GM19328 (cell line): Measurements from ENCODE around the gene PPCDC.
A peak's percentile ranks its signal among the peaks of the same experiment; 100 is the strongest.

Experiments
- ATAC-seq: cut with Tn5 transposase; IDR thresholded peaks from one replicate; pipeline ENCODE4 v1.9.1; 2021; ENCODE audit warnings: mild to moderate bottlenecking, moderate library complexity; ENCODE audit not compliant: unreplicated experiment

Gene PPCDC

GRCh38 chr15:75043509-75044257 is 20.3 kb downstream of the PPCDC start:
- peak; percentile 38 for ATAC-seq

- ATAC-seq = no peak
Observed at GRCh38 chr15:75044258-75044878, 21.0 kb downstream of the PPCDC start.

GRCh38 chr15:75045332-75046015 is 22.1 kb downstream of the PPCDC start:
- no peak for ATAC-seq

GRCh38 chr15:75048394-75048793 is 25.0 kb downstream of the PPCDC start:
- ATAC-seq = no peak

- ATAC-seq = no peak
Observed at GRCh38 chr15:75049392-75049791, 26.0 kb downstream of the PPCDC start.

- ATAC-seq = no peak
Observed at GRCh38 chr15:75050283-75050682, 26.9 kb downstream of the PPCDC start.

- no peak for ATAC-seq
Observed at GRCh38 chr15:75051191-75051608, 27.8 kb downstream of the PPCDC start.

GRCh38 chr15:75051711-75052110 is 28.3 kb downstream of the PPCDC start:
- no peak for ATAC-seq

- no peak for ATAC-seq
Observed at GRCh38 chr15:75052972-75053747, 29.8 kb downstream of the PPCDC start.

- ATAC-seq = no peak
Observed at GRCh38 chr15:75053748-75054125, 30.3 kb downstream of the PPCDC start.

GRCh38 chr15:75054172-75054897 is 30.9 kb downstream of the PPCDC start:
- no peak for ATAC-seq

GRCh38 chr15:75056036-75056435 is 32.6 kb downstream of the PPCDC start:
- ATAC-seq = no peak

- no peak for ATAC-seq
Observed at GRCh38 chr15:75058127-75058905, 34.9 kb downstream of the PPCDC start.

GRCh38 chr15:75059607-75060006 is 36.2 kb downstream of the PPCDC start:
- ATAC-seq = no peak

- no peak for ATAC-seq
Observed at GRCh38 chr15:75061272-75061671, 37.9 kb downstream of the PPCDC start.

- ATAC-seq = no peak
Observed at GRCh38 chr15:75062706-75063105, 39.3 kb downstream of the PPCDC start.

- no peak for ATAC-seq
Observed at GRCh38 chr15:75063338-75063737, 39.9 kb downstream of the PPCDC start.

- ATAC-seq = no peak
Observed at GRCh38 chr15:75063889-75064288, 40.5 kb downstream of the PPCDC start.

GRCh38 chr15:75064846-75065245 is 41.5 kb downstream of the PPCDC start:
- ATAC-seq = no peak

GRCh38 chr15:75065467-75065850 is 42.1 kb downstream of the PPCDC start:
- no peak for ATAC-seq
